Ishikawa (cell line): ENCODE results near the gene DPT.

Source experiments
- CEBPB ChIP-seq: IDR thresholded peaks from 2 replicates; pipeline ENCODE4 v1.6.1; 2012
- CREB1 ChIP-seq: IDR thresholded peaks from 2 replicates; pipeline ENCODE4 v1.6.1; 2012; ENCODE audit warnings: low read depth
- EGR1 ChIP-seq: IDR thresholded peaks from 2 replicates; pipeline ENCODE4 v1.6.1; 2012
- EP300 ChIP-seq: IDR thresholded peaks from 2 replicates; pipeline ENCODE4 v1.6.1; 2012; ENCODE audit warnings: borderline replicate concordance
- FOXM1 ChIP-seq: IDR thresholded peaks from 2 replicates; pipeline ENCODE4 v1.6.1; 2012; ENCODE audit warnings: low read depth, borderline replicate concordance
- NFIC ChIP-seq: IDR thresholded peaks from 2 replicates; pipeline ENCODE4 v1.6.1; 2012
- RAD21 ChIP-seq: IDR thresholded peaks from 2 replicates; pipeline ENCODE4 v1.6.1; 2012; ENCODE audit warnings: low read depth
- TAF1 ChIP-seq: IDR thresholded peaks from 2 replicates; pipeline ENCODE4 v1.6.1; 2012; ENCODE audit warnings: low read depth, mild to moderate bottlenecking
- TEAD4 ChIP-seq: IDR thresholded peaks from 2 replicates; pipeline ENCODE4 v1.6.1; 2012
- YY1 ChIP-seq: IDR thresholded peaks from 2 replicates; pipeline ENCODE4 v1.6.1; 2012; ENCODE audit warnings: low read depth
- TF ChIP-seq, protein P1 (sequence below): IDR thresholded peaks from 2 replicates; pipeline ENCODE4 v1.6.1; 2012
- TF ChIP-seq, protein P2 (sequence below): IDR thresholded peaks from 2 replicates; pipeline ENCODE4 v1.6.1; 2012; ENCODE audit warnings: low read depth, mild to moderate bottlenecking
- TF ChIP-seq, protein P3 (sequence below): IDR thresholded peaks from 2 replicates; pipeline ENCODE4 v1.6.1; 2012

- TF ChIP-seq EGR1, result no peak
- TF ChIP-seq EP300, result no peak
- no peak for TF ChIP-seq RAD21
- TF ChIP-seq CEBPB, result no peak
- no peak for TF ChIP-seq TAF1
- no peak for TF ChIP-seq YY1
- TF ChIP-seq, protein P1, sequence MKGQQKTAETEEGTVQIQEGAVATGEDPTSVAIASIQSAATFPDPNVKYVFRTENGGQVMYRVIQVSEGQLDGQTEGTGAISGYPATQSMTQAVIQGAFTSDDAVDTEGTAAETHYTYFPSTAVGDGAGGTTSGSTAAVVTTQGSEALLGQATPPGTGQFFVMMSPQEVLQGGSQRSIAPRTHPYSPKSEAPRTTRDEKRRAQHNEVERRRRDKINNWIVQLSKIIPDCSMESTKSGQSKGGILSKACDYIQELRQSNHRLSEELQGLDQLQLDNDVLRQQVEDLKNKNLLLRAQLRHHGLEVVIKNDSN, result no peak
- TF ChIP-seq, protein P2, sequence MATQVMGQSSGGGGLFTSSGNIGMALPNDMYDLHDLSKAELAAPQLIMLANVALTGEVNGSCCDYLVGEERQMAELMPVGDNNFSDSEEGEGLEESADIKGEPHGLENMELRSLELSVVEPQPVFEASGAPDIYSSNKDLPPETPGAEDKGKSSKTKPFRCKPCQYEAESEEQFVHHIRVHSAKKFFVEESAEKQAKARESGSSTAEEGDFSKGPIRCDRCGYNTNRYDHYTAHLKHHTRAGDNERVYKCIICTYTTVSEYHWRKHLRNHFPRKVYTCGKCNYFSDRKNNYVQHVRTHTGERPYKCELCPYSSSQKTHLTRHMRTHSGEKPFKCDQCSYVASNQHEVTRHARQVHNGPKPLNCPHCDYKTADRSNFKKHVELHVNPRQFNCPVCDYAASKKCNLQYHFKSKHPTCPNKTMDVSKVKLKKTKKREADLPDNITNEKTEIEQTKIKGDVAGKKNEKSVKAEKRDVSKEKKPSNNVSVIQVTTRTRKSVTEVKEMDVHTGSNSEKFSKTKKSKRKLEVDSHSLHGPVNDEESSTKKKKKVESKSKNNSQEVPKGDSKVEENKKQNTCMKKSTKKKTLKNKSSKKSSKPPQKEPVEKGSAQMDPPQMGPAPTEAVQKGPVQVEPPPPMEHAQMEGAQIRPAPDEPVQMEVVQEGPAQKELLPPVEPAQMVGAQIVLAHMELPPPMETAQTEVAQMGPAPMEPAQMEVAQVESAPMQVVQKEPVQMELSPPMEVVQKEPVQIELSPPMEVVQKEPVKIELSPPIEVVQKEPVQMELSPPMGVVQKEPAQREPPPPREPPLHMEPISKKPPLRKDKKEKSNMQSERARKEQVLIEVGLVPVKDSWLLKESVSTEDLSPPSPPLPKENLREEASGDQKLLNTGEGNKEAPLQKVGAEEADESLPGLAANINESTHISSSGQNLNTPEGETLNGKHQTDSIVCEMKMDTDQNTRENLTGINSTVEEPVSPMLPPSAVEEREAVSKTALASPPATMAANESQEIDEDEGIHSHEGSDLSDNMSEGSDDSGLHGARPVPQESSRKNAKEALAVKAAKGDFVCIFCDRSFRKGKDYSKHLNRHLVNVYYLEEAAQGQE, result no peak
- TF ChIP-seq, protein P3, sequence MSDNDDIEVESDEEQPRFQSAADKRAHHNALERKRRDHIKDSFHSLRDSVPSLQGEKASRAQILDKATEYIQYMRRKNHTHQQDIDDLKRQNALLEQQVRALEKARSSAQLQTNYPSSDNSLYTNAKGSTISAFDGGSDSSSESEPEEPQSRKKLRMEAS, result no peak
- no peak for TF ChIP-seq CREB1
- no peak for TF ChIP-seq NFIC
- no peak for TF ChIP-seq TEAD4
- TF ChIP-seq FOXM1, result no peak
Measured at GRCh38 chr1:168673974-168674683, 54.9 kb downstream of the DPT start.
